DMS114 treated with DMSO at 0.1 percent for 48 hours (cell line): ENCODE data around the gene HOXB5.

Experiments
- DNase-seq: peaks from one replicate; lab custom pipeline; 2025; ENCODE audit not compliant: unreplicated experiment; lab: John Stamatoyannopoulos, UW

The HOXB5 gene

DNA sequence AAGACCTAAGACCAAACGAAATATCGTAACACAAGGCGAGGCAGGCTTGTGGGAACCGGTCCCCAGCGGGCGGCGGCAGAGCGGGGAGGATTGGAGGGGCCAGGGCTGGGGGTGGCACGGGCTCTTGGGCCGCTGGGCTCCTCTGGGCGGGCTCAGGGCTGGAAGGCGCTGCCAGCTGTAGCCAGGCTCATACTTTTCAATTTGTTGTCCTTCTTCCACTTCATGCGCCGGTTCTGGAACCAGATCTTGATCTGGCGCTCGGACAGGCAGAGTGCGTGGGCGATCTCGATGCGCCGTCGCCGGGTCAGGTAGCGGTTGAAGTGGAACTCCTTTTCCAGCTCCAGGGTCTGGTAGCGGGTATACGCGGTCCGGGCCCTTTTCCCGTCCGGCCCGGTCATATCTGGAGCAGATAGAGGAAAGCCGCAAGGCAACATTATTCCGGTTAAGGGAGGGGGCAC, 1.5 kb downstream of the HOXB5 start:
- no peak for DNase-seq

DNA sequence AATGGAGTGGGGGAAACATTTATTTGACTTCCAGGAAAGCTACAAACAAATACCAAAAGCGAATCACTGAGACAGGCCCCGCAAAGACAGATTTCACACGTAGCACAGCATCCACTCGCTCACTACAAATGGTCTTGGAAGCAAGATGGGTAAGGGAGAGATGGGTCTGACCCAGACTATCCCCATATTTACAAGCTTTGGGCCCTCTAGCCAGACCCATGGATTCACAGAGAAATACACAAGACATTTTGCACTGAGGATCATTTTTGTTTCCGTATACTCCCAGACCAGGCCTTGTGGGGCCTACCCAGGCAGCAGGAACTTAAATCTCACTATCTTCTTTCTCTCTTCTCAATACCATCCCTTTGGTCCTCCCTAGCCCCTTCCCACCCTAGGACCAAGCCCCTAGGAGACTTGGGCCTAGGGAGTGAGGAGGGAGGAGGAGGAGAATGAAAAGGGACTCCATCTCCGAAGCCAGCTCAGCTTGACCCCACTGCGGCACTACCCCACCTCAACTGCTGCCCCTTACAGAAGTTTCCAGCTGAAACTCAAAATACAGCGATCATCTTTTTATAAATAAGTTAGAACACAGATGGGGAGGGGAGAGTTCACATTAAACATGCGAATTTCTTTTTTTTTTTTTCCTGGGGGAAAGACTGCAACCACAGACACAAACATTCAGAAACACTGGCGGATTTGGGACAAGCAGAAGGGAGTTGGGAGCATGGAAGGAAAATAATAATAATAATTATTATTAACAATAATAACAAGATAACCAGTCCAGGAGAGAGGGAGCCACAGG, 2.1 kb downstream of the HOXB5 start:
- DNase-seq: no peak

DNA sequence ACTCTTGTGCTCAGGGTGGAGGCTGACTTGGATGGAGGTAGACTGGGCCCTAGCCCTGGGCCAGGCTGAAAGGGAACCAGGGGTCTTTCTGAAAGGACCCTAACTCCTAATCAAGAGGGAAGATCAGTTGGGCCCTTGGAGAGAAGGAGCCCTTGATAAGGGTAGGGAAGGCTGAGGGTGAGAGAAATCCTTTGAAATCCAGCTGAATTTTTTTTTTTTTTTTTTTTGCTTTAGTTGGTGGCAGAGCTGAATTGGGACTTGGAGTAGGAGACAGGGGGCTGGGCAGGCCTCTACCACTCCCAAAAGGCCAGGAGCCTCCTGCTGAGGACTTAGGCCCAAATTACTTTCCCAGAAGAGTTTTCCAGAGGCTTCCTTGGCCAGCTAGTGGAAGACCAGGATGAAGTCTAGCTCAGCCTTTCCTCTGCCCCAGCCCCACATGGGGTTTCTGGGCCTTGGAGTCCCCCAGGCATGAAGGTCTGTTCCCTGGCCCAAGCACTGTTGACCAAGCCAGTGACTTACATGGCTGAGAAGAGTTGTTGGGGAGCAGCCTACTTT, 2.9 kb downstream of the HOXB5 start:
- no peak for DNase-seq

DNA sequence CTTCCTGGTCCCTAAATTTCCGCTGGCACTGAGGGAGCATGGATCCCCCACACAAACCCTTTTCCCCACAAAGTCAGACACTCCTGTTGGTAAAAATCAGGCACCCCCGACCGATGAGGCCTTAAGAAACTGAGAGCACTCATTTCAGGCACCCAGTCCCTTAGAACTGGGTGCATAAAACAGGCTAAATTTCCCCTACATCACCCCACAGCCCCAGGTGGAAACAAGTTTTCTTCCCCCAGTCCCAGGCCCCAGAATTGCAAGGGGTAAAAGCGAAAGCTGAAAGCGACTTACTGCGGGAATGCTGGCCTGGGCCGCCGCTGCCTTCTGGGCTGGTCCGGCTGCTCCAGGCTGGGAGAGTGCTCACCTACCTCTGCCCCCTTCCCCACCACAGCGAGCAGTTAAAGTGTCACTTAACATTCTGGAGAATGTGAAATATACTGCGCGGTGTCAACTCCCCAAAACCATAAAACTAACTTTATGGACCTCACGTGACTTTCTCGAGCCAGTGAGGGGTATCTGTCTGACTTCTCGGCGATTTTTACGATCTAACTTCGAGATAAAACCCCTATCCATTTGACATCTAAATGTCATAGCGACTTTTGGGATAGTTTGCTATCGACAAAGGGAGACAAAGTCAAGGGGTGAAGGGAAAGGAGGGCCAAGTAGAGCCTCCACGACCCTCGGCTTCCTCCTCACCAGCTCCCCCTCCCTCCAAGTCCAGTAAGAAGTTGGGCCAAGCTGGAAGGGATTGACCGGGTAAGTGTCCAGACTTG, 3.6 kb downstream of the HOXB5 start, which contains the start of gene HOXB3:
HOXB3 (minus strand) TSS at position 411 of the 776 bp plus-strand sequence. CDS start 37,767 bp downstream, outside the sequence.
- no peak for DNase-seq

DNA sequence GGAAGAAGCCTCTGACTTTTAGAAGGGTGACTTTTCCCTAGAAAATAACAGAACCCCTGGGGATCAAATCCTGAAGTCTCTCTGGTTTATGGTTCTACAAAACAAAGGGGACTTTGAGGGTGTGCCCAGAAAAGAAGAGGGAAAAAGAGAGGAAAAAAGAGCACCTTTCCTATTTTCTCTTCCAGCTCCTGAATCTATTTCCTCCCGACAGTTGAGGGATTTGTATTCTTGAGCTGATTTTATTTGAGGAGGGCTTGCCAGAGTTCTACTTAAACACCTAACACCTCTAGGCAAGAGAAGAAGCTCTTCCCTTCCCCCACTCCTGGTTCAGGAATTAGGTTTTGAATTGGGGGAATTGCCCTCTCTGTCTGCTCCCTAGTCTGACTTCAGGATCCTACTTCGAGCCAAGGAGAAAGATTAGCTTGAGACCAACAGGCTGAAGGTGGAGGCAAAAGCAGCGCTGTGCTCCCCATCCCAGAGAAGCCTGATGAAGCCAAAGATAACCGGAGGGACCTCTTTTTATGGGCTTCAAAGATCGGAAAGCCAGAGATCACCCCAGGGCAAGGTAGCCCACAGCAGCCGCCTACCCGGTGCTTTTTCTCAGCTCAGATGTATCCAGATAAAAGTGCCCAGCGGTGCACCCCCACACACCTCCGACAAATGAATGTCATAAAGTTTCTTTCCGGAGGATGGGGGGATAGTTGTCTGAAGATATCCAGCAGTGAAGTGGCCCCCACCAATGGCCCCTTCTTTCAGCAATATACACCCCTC, 4.3 kb downstream of the HOXB5 start:
- no peak for DNase-seq

DNA sequence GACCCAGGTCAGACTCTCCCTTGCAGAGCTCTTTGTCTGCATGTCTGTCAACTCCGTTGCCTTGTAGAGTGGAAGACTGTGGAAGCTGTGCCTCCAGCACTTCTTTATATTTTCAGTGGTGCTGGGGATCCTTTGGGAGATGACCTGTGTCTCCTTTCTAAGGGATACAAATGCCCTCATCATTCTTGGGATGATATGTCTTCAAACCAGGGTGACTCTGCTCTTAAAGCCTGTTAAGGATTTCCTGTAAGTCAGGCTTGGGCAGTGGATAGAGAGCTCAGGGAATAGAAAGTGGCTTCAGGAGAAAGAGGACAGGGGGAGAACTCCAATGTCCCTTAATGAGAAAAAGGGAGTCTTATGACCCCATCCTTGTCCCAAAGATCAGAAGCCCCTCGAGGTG, 5.1 kb downstream of the HOXB5 start:
- DNase-seq: no peak

DNA sequence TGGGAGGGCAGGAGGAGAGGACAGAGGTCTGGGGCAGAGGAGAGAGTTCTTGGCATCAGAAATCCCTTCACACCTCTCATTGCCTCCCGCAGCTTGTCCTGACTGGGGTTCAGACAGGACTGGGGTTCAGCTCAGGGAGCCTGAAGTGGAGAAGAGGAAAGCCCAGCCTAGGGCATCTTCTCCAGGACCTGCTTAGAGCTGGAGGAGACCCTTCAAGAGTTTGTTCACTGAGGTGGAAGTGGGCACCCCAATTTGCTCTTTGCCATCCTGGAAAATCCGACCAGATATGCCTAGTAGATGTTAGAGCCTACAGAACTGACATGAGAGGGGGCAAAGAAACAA, 5.5 kb downstream of the HOXB5 start:
- DNase-seq: no peak

DNA sequence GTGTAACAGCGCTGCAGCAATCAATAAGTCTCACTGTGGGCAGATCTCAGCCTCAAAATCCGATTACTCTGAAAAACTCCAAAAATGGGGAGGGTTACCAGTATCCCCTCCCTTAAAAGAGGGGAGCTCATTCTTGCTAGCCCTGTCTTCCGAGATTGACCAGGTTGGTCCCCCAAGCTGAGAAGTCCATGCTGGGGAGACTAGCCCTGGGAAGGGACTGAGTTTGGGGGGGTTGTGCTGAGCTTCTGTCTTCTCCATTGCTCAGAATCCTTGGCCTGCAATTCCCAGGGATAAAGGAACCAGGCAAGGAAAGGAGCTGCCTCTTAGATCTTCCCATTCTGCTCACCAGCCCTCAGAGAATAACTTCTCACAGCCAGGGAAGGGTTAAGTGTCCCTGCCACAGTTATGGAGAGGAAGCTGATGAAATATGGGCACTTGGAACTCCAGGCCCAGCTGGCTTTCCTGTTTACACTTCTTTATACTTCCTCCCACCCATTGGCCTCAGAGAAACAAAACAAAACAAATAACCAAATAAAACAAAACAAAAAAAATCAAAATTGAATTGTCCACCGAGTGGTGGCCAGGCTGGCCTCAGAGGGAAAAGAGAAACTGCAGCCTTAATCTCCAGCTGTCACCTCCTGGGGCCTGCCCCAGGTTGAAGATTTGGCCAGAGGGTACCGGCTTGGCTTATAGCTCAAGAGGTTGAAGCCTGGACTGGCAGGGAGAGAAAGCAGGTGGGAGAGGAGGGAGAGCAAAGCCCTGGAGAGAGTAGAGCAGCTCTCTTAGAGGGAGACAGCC, 6.1 kb downstream of the HOXB5 start:
- DNase-seq: no peak

DNA sequence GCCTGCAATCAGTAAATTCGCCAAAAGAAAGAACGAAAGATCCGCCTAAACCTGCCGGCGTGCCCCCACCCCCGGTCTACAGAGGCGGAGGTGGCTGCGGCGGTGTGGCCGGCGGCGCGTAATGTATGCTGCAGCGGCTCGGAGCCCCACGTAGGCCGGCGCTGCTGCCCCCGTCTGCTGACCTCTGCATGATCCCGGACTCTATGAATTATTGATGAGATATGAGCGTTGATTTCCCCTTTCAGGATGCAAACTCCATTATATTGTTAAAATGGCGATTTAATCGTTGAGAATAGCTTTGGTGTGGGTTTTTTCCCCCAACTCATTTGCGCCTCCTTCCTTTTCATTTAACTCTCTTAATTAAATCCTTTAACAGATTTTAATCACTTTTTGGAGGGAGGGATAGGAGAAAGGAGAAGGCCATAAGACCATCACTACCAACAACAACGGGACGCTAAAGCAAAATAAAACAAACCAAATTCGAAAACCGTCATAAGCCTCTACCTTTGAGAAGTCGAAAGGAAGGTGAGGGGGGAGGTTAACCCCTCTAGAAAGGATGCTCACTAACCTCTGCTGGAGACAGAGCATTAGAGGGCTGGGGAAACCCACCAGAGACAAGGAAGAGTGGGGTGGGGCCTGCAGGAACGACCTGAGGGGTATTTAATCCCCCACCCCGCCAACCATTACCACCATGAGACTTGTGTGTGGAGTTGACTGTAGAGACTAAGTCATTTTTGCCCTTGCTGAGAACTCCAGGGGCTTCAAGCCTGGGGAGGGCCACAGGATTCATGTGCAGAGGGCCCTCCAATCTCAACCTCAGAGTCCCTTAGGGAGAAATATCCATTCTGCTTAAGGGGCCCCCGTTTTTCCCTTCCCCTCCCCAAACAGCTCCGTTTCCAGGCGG, 7.0 kb downstream of the HOXB5 start:
- DNase-seq: no peak

DNA sequence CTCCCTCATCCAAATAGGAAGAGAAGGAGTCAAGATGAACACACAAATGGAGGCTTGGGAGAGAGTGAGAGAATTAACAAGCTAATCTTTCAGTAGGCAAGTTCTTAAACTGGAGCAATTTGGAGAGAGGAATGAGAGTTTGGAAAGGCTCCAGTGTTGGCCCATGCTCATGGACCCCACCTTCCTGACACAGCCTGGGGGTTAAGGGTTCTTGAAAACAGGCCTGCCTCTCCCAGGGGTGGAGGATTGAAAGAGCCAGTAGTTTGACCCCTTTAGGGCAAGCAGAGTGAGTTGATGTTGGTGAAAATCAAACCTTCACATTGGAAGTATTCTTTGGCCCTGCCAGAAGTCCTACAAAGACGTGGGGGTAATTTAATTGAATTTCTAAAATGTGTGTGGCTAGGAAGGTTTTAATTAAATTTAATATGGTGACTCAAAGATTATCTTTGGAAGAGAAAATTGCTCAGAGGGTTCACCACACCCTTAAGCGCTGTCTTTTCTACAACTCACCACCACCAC, 9.3 kb downstream of the HOXB5 start:
- DNase-seq: no peak

DNA sequence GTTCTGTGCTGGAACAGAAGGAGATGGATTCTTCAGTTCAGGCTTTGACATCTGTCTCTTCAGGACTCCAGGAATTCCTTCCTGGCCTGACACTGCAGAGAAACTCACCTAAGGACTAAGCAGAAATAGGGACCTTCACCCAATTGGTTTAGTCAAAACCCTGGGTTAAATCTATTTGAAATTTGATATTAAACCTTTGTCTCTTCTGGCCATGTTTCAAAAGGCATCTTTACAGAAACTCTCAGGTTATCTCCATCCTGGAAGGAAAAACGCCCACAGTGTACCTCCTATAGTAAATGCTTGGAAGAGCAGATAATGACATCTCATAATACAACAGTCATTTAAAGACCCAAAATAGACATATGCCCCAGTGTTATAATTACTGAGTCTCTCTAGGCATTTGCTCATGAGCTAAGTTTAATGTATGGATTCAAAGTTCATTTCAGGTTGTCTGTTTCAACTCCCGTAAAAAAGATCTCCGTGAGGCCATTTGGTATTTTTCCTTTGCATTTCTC, 9.8 kb downstream of the HOXB5 start:
- no peak for DNase-seq

DNA sequence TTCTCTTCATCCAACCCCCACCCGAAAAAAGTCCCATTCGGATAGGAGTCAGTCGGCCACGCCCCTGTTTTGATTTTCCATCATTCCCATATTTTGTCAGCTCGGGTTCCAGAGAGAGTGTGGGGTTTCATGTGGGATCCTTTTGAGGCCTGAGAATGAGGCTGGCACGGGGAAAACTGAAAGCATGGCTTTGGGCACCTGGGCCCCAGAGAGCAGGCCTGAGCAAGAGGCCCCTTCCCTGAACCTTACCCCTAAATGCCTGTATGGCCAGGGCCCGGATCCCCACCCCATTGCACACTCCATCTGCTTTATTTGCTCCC, 10.9 kb downstream of the HOXB5 start:
- no peak for DNase-seq

DNA sequence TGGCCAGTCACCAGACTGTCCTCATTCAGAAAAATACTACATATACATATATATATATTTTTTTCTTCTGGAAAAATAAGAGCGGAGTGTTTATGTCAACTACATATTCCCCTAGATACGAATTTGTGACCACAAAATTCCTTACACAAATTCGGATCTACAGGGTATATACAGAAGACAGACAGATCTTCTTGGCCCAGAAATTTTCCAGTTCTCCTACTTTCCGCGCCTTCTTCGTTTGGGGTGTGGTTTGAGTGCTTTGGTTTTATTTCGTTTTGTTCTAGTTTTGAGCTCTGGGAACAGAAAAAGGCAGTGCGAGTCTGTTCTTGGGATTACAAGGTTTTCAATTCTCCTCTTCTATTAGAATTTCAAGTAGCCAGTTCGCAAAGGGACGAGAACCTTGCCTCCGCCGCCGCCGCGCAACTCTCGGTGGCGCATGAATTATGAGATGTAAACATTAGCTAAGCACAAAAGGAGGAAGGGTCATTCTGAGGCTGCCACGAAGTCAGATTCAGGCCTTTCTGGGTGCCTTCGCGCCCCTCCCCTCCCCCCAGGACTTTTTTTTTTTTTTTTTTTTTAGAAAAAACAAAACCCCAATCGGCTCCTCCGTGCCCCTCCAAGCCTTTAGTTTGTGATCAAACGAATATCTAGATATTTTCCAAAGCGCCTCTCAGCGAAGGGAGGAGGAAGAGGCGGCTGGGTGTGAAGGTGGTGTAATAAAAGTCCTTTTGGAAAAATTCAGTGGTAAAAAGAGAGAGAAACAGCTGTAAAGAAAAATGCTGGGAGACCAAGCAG, 13.6 kb downstream of the HOXB5 start:
- DNase-seq: peak; percentile 50

DNA sequence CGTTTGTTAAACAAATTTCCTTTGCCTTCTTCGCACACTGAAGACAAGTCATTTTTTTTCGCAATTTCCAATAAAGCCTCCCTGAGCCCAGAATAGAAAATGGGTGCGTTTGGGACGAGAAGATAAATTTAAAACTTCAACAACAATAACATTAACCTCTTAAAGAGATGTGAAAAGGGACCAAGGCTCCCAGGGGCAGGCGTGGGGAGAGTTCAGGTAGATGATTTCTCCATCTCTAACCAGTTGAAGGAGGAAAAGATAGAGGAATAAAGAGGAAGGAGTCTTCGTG, 14.2 kb downstream of the HOXB5 start:
- DNase-seq: no peak

DNA sequence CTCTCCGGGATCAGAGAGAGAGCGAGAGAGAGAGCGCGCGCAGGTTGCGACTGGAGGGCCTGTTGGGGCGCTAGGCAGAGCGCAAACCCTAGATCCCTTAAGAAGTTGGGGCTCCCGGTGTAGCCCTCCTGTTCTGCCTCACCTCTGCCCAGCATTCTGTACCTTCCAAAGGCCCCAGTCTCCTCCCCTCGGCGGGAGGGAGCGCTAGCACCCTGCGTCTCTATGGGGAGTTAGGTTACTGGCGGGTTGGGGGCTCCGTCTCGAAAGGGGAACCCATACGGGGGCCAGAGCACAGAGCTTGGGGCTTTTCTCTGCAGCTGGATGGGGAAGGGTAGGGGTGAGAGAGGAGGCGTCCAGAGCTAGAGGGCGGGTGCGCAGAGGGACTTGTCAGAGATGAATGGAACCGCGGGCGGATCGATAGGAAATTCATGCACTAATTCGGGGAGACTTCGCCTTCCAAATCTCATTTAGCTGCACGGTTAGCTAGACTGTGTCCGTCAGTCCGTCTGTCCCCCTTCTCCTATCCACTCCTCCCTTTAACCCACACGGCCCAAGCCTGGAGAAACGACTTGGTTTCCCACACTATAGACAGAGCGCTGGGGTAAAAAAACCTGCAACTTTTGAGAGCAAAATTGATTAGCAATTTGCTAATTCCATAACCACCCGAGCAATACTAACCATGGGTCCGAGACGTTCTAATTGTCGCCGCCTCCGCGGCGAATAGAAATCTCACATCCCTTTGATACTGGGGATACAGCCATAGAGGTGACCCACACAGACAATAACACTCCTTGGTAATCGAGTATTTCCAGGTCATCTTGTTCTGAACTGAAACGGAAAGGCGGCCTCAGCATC, 14.7 kb downstream of the HOXB5 start:
- DNase-seq: no peak

DNA sequence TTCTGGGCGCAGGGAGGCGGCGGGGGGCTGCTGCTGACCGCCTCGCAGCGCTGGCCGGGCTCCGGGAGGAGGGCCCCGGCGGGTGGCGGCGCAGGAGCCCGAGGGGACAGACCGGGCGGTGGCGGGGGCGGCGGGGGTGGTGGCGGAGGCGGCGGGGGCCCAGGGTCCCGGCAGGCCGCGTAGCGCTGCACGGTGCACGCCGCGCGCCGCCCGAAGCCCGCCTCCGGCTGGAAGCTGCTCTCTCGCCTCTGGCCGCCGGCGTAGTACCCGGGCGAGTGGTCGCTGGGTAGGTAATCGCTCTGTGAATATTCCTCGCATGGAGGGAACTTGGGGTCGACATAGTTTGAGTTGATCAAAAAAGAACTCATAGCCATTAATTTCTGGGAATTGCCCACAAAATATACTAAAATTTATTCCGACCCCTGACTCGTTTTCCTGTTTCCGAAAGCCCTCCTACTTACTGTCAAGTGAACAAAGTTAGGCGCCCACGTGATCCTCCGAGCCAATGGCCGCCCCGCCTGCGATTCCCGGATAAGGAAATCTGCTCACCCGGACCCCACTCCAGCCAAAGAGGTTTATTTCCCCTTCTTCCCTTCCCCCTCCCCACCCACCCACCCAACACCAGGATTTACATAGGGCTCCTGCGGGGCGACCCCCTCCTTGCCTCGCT, 15.5 kb downstream of the HOXB5 start, which contains the start of gene HOXB4:
HOXB4 (minus strand) TSS at position 405 of the 670 bp plus-strand sequence; CDS start at position 374, 31 bp downstream.
- peak; percentile 79 for DNase-seq
